Activated CD4-positive, CD25-positive, alpha-beta regulatory T cell treated with anti-CD3 and anti-CD28 coated beads, Interleukin-2, amount 50 U/mL, for 72 hours (primary cell): Measurements from ENCODE around the gene GLOD4.
A peak's percentile ranks its signal among the peaks of the same experiment; 100 is the strongest.

Source experiments
- DNase-seq: peaks from one replicate; pipeline ENCODE4 v3.0.0; 2021

Gene GLOD4

DNA sequence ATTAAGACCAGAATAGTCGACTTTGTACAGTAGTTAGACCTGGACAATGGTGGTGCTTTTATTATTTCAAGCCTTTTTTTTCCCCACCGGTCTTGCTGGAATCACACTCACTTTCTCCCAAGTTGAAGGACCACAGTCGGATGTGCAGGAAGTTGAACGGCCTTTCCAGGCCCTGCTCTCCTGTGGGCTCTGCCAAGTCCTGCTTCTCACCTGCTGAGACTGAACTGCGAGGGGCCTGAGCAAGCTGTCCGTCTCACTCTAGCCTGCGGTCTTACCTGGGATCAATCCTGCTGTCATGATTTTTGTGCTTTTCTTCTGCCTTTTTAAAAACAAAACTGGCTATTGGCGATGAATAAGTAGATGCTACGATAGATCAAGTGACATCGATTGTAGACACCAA lies 48.3 kb downstream of the GLOD4 start:
- no peak for DNase-seq

DNA sequence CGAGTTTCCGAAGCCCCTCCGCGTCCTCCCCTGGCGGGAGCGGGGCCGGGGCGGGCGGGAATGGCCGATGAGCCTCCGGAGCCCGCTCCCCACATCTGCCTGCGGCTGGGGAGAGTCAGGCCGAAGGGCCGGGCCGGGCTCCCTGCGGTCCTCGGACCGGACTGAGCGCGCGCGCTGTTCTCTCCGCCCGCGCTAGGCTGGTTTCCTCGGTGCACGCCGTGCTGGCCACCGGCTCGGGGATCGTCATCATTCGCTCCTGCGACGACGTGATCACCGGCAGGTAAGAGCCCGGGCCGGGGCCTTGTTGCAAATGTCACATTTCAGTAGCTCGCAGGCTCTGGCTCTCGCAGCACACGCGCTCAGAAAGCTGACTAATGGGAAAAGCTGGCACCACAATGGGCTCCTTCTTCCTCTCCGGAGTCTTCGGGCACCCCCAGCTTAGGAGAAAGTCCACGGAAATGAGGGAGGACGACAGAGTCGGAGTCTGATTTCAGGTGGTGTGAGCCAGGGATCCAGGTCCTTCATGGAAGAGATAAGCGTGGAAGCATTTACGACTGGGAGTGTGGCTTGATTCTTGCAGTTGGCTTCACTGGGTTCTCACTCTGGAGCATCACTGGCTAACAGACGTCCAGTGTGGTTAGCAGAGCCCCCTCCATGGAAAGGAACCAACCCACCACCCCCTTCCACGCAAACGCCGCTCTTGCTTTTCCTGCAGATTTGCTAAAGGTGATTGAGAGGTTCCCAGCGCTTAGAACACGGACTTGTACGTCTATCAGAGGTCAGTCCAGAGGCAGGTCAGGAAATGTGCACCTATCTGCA lies 49.0 kb downstream of the GLOD4 start:
- peak; percentile 42 for DNase-seq

DNA sequence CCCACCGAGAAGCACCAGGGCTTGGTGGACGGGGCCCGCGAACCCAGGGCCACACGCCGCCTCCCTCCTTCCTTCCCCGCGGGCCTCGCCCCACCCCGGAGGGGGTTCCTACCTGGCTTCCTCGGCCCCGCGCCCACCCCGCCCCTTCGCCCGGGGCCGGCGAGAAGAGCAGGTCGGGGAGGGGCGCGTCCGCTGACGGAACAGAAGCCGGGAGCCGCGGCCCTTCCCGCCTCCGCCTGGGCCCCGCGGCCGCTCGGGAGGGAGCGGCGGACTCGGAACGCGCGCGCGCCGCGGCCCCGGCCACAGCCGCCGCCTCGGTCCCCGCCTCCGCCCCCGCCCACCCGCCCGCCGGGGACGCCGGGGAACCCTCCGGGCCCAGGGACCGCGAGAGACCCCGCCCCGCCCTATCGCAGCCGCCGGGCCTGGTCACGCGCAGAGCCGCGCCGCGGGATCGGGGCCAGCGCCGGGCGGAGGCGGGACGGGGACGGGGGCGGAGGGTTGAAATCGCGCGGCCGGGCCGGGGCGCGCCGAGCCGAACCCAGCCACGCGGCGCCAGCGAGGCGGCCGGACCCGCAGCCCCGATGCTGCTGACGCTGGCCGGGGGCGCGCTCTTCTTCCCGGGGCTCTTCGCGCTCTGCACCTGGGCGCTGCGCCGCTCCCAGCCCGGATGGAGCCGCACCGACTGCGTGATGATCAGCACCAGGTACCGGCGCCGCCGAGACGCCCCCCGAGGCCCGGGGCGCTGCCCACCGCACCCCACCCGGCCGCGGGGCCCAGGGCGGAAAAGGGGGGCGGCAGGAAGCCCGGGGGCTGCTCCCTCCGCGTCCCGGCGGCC lies 49.8 kb downstream of the GLOD4 start, which contains the start of gene TLCD3A:
Gene TLCD3A (plus strand): TSS at position 530 of the 835 bp plus-strand sequence. CDS start 52 bp downstream, at position 582.
- DNase-seq, result peak; percentile 48

DNA sequence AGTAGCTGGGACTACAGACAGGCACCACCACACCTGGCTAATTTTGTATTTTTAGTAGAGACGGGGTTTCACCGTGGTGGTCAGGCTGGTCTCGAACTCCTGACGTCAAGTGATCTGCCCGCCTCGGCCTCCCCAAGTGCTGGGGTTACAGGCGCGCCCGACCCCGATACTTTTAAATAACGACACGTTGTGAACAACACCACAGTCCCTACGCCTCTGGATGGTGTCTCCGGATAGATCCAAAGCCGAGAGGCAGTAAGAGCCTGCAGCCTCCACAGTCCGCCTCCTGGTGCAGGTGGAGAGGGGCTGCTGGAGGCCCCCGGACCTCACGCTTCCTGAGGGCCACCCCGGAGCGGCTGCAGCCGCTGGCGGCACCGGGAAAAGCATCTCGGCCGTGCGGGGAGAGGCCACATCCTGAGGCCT lies 50.4 kb downstream of the GLOD4 start:
- peak; percentile 33 for DNase-seq

DNA sequence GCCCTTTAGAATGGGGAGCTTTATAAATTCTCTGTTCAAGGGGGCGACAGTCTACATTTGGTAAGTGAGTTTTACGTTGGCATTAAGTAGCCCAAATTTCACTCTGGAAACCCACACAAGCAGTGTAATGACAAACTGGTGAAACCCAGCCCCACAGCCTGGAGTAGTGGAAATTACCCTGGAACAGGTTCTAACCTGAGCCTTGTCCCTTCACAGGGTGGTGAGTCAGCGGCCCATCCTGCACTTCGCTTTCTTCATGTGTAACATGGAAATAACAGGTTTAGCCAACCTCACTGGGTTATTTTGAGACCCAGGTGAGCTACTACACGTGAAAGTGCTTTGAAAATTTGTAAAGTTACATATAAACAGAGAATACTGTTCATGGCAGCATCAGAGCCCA lies 53.2 kb downstream of the GLOD4 start:
- no peak for DNase-seq

DNA sequence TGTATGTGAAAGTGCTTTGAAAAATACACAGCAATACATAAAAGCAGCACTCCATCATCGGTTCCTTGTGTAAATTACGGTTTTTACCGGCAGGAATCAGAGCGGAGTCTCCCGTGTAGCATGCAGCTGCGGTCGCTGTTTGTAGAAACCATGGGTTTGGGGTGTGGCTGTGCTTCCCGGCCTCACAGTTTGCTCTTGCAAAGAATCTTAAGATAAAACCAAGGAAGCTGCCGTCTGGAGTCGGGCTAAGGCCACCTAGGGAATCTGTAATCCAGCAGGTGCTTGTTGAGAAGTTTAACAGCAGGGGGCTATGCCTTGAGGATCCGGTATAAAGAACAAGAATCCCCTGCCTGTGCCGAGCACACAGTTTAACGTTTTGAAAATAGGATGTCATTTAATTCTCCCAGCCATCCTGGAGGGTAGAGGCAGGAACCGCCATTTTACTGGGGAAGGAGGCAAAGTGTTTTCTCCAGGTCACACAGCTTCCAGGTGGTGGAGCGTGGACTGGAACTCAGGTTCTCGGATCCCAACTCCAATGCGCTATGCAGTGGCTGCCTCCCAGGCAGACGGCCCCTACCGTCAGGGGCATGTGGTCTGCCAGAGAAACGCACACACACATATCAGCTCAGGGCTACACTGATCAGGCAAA lies 55.7 kb downstream of the GLOD4 start:
- DNase-seq, result no peak

DNA sequence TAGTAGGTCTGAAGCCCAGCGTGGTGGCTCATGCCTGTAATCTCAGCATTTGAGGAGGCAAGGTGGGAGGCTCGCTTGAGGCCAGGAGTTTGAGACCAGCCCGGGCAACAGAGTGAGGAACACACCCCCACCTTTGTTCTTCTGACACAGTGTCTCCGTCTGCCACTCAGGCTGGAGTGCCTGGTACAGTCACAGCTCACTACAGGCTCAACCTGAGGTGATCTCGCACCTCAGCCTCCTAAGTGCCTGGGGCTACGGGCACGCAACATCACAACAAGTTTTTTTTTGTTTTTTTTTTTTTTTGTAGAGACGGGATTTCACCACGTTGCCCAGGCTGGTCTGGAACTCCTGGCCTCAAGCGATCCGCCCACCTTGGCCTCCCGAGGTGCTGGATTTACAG lies 56.3 kb downstream of the GLOD4 start:
- DNase-seq, result no peak

DNA sequence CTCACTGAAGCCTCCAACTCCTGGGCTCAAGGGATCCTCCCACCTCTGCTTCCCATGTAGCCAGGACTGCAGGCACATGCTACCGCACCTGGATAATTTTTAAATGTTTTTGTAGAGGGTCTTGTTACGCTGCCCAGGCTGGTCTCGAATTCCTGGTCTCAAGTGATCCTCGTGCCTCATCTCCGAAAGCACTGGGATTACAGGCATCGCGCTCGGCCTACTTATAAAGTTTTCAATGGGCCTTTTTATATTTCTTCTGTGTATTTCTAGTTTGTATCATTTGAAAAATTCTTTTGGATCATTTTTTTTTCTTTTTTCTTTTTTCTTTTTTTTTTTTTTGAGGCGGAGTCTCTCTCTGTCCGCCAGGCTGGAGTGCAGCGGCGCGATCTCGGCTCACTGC lies 57.0 kb downstream of the GLOD4 start:
- no peak for DNase-seq

DNA sequence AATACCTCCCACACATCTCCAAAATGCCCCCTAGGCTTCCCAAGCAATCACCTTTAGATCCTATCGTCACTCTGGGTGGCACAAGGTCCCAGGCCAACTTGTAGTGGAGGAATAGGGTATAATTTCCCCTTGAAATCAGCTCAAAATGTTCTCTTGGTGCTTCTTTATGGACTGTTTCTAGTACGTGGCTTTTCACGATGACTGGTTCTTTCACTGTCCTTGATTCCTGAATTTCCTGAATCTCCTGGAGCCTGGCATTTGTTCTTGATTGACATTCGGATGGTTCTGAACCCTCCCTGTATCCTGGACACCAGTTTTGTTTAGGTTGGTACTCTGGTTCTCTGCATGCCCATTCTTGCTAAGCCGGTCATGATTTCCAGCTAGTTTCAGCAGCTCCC lies 60.5 kb downstream of the GLOD4 start:
- no peak for DNase-seq

DNA sequence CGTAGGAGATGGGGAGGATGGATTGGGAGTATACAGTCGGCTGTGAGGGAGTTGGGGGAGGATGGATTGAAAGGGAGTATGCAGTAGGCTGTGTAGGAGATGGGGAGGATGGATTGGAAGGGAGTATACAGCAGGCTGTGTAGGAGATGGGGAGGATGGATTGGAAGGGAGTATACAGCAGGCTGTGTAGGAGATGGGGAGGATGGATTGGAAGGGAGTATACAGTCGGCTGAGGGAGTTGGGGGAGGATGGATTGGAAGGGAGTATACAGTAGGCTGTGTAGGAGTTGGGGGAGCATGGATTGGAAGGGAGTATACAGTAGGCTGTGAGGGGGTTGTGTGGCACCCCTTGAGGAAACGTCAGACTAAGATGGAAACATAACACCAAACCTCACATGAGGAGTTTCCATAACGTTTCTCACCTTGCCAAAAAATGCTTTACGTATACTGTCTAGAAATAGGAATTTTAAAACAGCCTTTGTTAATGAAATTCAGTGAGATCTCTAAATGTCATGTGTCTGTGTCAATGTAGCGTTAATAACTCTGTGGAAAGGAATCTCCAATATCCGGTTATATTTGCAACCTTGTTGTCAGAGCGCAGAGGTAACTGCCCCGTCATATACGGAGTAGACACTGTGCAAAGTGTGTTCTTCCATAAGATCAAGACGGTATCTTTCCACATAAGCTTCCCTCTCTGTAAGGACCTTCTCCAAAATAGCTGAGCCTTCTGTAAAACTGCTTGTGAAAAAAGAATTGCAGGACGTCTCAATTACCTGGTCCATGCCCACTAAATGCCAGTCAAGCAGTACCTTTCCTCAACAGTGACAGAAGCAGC lies 61.2 kb downstream of the GLOD4 start:
- no peak for DNase-seq

DNA sequence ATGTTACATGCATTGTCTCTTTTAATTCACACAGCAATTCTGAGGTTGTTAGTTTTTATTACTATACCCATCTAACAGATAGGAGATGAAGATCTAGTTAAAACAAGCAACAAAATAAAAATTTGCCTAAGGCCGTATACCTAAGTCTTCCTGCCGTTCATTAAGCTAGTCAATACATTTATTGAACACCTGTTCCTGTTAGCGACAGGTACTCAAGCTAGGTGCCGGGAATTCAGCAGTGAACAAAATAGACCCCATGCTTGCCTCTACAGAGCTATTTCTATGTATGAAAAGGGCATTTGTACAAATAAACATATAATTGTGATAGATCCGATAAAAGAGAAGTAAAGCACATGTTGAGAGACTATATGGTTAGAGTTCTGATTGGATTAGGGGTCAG lies 64.0 kb downstream of the GLOD4 start:
- DNase-seq, result no peak
